Activated T-cell treated with anti-CD3 and anti-CD28 coated beads for 48 hours (primary cell): ENCODE data around the gene LAMC2.

Source experiments
- DNase-seq: peaks from one replicate; pipeline ENCODE4 v3.0.0-alpha.2; 2020; ENCODE audit warnings: low read depth

LAMC2 gene

DNA sequence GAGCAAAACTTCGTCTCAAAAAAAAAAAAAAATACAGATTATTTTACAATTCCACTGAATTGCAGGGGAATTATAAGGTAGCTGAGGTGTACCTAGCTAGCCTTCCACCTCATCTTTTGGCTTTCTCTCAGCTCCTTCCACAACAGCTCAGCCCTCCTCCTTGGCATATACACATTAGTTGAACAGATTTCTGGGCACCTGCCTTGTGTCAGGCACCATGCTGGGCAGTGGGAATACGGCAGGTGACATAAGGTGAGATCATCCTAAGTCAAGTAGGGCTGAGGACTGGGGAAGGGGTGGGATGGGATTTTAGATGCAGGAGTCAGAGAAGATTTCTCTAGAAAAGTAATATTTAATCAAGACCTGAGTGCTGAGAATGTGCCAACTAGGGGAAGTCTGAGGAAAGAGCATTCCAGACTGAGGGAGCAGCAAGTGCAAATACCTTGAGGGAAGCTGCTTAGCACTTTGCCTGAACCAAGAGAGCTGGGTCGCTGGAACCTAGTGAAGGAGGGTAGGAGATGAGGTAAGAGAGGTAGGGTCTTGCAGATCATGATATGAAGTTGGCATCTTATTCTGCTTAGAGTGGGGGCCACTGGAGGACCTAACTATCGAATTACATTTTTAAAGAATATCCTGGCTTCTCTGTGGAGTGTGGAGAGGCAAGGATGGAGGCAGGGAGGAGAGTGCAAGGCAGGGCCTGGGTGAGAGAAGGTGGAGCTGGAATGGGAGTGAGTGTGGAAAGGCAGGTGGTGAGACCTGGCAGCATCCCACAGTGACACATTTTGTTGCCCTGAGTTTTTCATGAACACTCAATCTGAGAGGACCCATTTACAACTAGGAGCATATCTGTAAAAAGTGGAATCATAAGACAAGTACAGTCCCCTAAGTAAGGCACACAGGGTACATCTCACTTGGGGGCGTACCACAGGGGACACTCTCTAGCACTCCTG, 28.2 kb downstream of the LAMC2 start:
- no peak for DNase-seq

DNA sequence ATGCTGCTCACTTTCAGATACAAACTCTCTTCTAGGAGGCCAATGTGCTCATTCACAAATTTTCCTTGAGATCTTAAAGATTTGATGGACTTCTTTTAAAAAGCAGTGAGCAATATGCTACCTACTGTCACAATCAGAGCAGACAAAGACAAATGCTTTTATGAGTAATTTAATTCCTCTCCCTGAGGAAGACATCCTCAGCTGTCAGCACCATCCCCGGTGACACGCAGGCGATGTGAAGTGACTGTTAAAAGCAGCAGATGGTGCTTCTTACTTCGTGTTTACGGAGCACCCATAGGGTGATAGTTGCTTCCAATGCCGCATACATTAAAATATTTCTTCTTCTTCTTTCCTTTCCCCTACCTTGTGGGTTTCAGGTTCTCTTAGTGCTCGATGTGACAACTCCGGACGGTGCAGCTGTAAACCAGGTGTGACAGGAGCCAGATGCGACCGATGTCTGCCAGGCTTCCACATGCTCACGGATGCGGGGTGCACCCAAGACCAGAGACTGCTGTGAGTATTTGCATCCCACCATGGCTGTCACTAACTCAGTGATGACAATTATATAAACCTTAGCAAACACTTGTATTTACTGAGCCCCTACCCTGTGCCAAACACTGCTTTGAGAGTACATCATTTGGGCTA, 29.1 kb downstream of the LAMC2 start:
- DNase-seq = no peak

DNA sequence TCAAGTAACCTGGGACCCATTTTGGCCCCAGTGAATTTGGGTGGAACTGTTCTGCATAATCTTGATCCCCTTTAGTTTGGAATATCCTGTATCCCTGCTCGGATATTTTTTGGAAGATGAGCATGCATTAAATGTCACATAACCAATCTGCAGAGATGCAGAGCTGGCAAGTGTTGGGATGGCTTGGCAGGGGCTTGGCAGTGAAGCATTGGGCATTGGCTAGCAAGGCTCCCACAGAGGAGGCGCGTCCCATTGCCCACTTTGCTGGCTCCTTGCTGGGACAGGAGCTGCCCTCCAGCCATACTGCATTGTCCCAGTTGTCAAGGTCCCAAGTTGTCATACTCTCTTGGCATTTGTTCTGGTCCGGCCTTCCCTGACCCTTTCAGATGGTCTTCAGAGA, 29.9 kb downstream of the LAMC2 start:
- no peak for DNase-seq

DNA sequence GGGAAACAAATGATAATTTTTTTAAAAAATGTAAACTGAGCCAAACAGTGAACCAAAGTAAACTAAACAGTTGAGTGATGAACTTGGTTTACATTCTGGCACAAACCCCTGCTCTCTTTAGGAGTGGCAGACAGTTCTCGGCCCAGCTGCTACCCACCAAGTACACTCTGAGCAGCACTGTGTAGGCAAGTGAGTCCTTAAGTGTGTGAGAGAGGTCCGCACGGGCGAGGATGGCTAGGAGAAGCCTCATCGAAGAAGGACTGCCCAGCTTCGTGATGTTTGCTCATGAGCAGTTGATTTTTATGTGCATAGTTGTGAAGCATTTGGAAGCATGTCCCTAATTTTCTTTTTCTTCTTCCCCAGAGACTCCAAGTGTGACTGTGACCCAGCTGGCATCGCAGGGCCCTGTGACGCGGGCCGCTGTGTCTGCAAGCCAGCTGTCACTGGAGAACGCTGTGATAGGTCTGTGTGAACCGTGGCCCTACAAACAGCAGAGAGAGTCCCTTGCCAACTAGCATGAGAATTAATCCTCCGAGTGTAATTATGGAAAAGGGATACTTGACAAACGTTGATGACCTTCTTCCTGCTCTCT, 32.1 kb downstream of the LAMC2 start:
- DNase-seq = no peak

DNA sequence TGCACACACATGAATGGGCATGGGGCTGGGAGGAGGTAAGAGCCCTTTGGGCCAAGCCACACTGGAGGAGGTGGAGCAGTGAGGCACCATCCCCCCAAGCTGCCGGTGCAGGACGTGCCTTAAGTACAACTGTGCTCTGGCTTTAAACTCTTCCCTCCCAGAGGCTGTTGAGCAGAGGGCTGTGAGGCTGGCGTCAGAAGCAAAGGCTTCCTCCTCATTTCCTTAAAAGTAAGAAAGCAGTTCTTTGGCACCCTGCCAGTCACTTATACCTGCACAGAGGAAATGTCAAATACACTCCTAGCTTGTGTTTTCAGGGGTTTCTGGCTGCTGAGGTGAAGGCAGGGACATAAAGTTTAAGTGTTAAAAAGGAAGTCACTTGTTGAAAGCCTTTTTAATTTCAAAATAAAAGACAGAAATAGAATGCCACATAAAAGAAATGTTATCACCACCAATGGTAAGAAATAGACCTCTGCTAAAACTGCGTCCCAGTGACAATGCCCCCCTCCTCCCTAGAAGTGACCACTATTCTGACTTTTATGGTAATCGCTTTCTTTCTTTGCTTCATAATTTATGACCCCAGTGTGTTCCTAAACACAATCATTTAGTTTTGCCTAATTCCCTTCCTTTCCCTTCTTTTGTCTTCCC, 33.0 kb downstream of the LAMC2 start:
- no peak for DNase-seq

DNA sequence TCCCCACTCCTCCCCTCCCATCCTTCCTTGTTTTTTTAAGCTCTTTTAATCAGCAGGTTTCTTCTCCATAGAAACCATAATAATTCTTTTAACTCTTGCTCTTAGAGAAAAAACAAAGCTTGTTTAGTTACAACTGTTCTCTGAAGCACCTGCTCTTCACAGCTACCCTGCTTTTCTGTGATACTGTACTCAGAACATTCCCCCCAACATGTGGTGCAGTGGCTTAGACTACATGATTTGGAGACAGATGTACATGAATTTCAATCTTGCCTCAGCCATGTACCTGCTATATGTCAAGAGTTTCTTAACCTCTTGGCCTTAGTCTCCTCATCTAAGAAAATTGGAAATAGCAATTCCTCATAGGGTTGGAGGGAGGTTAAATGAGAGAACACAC, 33.5 kb downstream of the LAMC2 start:
- no peak for DNase-seq

DNA sequence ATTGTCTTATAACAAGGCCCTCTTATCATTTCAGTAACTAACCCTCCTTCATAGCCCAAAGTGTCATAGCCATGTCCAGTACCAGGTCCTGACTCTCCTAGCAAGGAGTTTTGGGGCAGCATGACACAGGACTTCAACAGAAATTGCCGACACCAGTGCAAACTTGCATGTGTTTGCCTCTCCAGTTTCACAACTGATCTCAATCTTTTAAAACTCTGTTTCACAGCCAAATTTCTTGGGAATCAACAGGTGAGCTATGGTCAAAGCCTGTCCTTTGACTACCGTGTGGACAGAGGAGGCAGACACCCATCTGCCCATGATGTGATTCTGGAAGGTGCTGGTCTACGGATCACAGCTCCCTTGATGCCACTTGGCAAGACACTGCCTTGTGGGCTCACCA, 36.8 kb downstream of the LAMC2 start:
- no peak for DNase-seq

DNA sequence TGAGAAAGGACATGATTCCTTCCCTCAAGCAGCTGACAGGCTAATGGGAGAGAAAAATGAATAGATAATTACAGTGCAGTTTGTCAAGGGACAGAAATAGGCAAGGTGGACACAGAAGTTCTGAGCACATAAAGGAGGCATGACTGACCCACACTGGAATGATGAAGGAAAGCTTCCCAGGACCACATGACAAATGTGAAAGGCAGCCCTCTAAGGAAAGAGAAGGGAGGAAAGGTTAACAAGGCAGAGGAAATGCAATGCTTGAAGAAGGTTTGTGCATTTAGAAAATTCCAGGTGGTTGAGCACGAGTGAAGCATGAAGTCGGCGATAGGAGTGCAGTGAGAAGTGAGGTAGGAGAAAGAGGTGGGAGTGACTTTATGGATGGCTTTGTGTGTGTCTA, 37.4 kb downstream of the LAMC2 start:
- DNase-seq = no peak

DNA sequence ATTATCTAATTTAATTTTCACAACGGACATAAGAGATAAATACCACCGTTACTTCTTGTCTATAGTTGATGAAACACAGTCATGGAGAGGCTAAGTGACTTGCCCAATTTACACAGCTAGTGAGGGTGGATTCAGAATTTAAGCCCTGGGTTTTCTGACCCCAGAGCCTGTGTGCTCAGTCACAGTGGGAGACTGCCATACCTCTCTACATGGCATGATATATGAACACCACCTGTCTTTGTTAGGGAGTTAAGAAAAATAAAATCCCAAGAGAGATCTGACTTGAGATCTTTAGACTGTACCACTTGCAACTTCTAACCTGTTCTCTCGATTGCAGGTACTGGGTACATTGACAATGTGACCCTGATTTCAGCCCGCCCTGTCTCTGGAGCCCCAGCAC, 40.3 kb downstream of the LAMC2 start:
- no peak for DNase-seq

DNA sequence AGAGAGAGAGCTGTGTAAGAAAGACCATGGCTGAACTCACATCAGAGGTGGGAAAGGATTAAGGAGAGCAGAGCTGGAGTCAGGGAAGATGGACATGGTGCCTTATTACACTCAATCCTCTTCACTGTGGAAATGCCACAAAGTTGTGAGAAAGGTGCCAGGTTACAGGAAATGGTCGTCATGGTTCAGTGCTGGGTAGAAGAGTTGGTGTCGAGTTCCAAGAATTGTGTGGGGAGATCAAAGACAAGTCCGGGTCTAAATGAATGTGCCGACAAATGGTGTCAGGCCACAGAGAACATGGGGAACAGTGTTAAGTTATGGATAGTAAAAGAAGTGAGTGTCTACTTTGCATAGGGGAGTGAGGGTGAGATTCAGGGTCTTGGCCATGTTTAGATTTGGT, 40.9 kb downstream of the LAMC2 start:
- DNase-seq = no peak

DNA sequence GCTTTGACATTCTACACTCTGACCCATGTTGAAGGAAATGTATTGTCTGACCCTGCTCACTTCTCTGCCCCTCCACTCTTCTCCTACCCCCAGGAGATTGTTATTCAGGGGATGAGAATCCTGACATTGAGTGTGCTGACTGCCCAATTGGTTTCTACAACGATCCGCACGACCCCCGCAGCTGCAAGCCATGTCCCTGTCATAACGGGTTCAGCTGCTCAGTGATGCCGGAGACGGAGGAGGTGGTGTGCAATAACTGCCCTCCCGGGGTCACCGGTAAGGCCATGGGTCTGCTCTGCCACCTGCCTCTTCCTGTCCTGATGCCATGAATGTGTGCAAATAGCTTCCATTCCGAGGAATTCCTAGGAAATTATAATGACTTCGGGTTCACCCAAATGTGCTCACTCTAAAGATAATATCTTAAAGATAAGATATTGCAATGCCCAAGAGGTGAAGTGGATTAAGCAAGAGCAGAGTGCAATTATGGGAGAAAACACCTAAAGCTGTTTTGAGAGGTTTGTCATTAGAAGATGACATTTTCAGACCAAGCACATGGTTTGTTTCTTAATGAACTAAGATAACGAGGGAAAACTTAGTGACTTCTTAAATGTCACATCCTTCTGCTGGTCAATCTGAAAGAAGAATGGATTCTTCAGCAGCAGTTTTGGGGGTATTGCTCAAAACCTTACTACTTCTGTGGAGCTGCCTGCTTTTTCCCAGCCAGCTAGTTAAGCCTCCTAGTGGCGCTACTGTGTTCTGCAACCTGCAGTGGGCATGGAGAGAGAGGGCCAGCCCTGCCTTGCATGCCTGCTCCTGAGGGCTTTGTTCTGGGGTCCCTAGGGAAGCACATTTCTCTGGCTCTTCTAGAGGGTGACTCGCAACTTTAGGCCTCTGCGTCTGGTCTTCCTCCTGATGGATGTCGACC, 41.6 kb downstream of the LAMC2 start:
- DNase-seq = peak; percentile 25

DNA sequence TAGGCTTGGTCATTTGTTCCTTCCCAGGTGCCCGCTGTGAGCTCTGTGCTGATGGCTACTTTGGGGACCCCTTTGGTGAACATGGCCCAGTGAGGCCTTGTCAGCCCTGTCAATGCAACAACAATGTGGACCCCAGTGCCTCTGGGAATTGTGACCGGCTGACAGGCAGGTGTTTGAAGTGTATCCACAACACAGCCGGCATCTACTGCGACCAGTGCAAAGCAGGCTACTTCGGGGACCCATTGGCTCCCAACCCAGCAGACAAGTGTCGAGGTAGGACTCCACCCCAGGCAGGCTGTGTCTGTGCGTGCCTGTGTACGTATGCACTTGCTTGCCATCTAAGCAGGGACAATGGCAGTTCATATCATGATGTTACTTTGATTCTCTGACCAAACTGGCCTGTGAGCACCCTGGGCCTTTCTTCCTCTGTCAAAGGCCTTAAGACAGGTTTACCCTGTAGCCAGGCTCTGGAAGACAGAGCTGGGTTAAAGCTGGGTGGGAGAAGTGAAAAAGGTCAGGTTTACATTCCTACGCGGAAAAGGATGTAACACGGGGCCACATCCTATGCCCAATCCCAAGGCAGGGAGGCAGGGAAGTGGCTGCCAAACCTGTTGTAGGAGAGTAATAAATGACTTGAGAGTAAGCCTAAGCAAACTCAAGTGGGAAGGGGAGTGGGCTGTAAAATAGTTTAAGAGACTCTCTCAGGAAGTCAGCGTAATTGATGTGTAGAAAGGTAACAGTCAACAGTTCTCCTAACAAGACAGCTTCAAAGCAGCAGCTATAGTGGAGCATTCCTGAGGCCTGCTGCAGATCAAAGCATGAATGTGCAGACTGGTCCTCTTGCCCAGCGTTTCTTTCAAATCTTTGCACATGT, 42.5 kb downstream of the LAMC2 start:
- DNase-seq = no peak

DNA sequence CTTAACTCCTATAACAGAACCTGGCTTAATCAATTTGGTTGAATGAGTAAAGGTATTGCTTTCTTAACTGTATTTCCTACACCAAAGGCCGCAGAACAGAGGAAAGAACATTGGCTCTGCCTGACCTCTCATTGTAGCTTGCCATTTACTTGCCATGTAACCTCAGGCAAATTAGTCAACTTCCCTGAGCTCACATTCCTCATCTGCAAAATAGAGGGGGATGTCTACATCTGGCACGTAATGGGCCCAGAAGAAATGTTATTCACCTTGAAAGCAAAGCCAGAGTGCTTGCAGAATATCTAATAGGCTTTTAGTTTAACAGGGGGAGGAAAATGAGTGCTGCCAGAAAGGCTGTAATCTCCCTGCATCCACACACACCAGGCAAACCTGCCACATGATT, 44.3 kb downstream of the LAMC2 start:
- DNase-seq = no peak

DNA sequence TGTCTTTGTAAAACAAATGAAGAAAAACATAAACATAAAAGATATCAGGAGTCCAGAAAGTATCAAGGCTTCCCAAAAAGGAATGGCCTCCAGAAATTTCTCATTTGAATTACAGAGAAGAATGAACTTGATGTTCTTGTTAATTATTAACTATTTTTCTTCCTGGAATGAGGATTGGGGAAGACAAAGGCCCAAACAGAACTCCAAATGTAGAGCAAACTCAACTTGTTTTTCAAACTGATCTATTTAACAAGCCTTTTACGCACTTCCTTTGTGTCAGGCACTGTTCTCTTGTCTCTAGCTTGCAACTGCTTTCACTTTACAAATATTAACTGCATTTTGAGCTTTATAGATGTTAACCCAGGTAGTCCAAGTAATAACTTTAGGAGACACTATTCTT, 45.5 kb downstream of the LAMC2 start:
- no peak for DNase-seq

DNA sequence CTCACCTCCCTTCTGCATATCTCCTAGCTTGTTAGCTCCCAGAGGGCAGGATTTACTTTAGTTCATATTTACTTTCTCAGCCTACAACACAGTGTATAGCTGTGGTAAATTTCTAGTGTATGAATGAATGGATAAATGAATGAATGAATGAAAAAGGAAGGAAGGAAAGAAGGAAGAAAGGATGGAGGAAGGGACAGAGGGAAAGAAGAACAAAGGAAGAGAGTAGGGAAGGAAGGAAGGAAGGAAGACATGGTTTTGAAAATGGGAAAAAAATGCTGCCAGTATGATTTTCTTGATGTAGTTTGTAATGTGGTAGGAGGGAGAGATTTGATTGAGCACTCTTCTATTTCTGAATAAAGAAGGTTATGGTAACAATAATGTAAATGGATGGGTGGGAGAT, 47.0 kb downstream of the LAMC2 start:
- no peak for DNase-seq

DNA sequence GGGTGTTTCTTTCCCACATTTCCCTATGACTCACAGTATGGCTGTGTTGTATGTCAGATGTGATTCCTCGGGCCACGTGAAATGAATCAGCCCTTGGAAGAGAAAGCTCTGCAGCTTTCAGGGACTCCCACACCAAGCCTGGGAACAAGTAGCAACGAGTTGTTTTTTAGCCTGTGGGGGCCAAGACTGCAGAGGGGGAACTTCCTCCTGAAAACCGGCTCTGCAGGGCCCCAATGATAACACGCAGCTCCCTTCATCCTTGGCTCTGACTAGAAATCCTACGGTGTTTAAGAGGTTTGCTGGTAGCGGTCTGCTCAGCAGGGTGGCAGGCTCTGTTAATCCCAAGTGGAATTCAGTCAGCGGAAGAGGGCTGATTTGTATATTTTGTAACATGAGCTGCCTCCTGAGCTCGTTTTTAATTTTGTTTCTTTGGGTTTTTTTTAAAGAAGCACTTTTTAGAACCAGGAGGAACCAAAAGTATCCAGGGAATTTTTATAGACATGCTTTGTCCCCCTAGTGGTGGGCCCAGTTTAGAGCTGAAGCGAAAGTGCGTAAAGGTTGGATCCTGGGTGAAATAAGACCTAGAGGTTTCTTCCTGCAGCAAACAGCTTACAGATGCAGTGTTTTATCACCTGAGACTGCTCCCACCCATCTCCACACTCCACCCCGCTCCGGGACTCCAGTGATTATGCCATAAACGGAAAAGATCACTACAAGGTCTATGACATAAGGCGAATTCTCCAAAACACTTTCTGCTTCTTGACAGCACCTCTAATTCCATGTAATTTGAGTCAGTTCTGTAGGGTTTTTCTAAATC, 48.8 kb downstream of the LAMC2 start:
- DNase-seq = no peak

DNA sequence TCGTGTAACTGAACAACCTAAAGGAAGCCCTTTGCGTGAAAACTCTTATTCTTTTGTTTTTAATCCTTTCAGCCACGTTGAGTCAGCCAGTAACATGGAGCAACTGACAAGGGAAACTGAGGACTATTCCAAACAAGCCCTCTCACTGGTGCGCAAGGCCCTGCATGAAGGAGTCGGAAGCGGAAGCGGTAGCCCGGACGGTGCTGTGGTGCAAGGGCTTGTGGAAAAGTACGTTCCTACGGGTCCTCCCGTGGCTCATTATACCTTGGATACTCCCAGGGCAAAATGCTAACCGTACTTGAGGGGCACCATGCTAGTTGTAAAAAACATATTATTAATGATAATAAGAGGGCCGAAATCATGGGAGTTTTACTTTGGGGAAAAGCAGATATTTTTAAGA, 49.4 kb downstream of the LAMC2 start:
- no peak for DNase-seq

DNA sequence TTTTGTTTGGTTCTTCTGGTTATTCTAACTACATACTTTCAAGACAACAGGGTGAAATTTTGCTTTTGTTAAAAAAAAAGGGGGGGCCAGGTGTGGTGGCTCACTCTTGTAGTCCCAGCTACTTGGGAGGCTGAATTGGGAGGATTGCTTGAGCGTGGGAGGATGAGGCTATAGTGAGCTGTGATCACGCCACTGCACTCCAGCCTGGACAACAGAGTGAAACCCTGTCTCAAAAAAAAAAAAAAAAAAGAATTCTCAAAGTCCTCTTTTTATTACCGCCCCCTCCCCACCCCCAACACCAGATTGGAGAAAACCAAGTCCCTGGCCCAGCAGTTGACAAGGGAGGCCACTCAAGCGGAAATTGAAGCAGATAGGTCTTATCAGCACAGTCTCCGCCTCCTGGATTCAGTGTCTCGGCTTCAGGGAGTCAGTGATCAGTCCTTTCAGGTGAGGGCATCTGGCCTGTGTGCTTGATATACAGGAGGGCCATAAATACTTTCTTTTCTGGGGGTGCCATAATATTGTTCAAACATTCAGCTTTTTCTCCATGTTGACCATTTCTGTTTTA, 50.2 kb downstream of the LAMC2 start:
- no peak for DNase-seq

DNA sequence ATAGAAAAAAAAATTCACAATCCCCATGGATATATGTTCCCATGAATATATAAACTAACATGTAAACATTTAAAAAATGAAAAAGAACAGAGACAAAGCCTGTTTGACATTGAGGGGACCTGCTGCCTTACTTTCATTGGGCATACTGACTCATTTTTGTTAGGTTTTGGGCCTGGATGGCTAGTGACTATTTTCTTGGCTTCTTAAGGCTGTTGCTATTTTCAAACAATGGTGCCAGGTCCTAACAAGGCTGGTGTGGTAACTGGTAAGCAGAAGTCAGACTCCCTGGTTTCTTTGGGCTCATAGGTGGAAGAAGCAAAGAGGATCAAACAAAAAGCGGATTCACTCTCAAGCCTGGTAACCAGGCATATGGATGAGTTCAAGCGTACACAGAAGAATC, 51.0 kb downstream of the LAMC2 start:
- DNase-seq = no peak
